GM21381 (cell line): ENCODE data around the gene ADARB2.

Experiments used
- ATAC-seq: cut with Tn5 transposase; IDR thresholded peaks from one replicate; pipeline ENCODE4 v1.9.1; 2021; ENCODE audit warnings: mild to moderate bottlenecking, moderate library complexity; ENCODE audit not compliant: unreplicated experiment

The ADARB2 gene

DNA sequence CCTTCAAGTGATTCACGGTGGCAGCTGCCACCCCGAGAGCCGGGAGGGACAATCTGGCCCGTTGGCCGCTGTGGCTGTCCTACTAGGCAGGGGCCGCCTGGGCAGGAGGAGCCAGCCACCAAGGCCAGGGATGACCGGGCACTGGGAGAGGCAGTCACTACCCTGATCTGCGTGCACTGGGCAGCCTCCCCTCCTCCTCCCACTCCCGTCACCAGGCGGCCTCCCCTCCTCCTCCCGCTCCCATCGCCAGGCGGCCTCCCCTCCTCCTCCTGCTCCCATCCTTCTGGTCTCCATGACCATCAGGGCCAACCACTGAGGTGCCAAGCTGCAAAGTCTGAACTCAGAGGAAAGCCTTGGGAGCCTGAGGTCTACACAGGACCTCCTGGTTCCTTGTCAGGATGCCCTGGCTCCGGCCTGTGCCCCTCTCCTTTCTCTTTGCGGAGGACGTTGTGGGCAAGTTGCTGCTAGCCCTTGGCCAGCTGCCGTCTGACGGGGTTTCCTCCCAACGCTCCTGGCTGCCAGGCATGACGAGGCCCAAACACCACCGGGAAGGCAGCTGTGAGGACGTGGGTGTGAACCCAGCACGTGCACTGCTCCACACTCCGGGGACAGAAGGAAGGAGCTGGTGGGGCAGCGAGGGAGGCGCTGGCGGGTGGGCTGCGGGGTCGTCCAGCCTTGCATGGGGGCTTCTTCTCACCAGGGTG is 550.0 kb downstream of the ADARB2 start:
- no peak for ATAC-seq

DNA sequence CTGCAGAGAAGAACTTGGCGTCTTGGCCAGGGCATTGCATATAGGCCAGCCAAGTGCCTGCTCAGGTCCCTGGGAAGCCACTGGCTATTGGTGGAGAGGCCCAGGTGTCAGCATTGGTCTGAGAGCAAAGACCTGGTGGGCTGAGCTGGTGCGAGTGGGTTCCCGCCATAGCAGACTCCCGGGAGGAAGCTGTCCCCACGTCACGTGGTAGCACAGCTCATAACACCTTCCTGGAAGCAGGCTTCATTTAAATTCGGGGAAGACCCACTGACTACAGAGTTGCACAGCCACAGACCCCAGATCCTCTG is 550.7 kb downstream of the ADARB2 start:
- ATAC-seq: no peak

DNA sequence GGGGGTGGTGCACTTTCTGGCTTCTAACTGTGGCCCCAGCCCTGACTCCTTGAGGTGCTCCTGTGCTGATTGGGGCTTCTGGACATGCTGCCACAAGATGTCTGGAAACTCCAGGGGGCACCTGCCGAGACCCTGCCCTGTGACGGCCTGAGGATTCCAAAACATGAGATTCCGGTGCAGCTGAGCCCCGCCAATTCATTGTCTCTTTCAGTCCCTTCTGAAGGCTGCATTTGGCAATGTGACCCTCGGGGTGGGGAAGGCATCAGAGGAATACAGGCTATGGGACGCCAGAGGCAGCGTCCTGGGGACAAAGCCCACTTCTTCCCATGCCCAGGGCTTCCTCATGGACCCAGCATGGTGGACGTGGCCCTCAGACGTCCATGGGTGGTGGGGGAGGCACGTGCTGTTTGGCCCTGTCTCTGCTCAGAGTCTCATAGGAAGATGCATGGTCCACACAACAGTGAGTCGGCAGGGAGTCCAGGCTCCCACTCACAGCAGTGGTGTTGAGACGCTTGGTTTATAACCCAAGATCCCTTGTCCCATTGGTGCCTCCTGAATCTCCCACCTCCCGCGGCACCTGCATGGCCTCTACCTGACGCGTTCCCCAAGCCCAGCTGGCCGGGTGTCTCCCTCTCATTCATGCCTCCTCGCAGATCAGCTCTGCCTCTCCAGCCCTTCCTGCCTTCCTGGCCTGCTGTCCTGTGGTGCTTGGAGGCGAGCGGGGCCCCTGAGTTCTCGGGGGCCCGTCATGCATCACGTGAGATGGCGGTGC is 551.2 kb downstream of the ADARB2 start:
- ATAC-seq: no peak

DNA sequence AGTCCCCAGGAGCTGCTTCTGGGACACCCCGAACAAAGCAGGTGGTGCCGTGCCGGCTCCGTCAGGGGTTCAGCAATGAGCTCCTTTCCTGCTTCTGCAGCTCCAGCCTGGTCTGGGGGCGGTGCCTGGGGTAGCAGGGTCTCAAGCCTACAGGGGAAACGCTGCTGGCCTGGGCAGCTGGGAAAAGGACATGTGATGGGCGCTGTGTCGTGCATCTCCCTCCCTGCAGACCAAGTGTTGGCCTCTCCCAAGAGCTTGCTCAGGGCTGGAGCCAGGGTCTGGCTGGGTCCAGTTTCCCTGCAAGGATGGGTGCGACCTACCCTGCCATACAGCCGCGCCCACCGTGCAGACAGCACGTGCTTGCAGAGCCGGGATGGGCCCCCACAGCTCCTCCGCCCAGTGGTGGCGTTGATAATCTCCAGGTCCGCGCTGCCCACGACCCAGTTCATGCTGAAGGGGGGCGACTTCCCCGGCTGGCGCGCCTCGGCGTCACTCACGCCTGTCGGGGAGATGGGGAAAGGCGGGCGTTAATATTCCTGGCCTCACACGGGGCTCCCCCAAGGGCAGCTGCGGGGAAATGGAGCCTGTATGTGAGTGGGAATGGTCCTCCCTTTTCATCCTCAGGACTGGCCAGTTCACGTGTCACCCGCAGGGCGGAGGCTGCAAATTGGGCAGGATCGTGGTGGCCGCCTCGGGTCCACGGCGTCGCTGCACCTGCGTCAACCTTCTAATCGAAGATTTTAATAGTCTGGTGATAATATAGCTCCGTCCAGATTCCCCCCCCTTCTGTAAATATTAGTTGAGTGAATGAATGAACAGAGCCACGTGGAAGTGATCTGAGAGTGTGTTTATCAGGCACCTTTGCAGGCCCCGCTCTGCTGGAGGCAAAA is 552.5 kb downstream of the ADARB2 start:
- ATAC-seq: no peak

DNA sequence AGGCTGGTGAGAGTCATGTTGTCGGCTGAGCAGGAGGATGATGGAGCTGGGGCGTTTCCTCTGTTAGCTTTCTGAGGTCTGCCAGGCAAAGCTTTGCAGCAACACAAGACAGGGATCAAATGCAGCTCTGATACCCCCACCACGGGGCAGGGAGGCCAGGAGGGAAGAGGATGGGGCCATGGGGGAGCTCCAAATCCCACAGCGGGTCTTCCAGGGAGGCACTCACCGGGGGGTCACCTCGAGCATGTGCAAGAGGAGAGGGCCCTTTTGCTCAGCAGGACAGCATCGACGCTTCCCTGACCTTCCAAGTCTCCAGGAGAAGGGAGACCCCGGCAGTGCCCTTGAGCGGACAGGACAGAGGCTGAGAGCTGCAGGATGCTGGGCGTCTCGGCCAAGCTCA is 553.6 kb downstream of the ADARB2 start:
- no peak for ATAC-seq

DNA sequence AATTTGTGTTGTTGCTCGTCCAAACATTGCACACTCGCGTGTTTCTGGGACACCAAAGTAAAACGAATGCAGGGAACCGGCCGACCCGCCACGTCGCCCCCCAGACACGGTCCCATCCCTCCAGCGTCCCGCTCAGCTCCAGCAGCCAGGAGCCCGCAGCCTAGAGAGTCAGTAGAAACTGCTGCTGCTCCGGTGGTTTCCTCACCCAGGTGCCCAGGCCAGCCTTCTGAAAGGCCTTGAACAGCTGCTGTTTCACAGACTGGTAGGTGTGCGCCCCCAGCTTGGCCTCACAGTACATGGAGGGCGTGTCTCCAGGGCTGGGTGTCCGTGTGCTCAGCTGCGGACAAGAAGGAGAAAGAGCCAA is 554.3 kb downstream of the ADARB2 start:
- no peak for ATAC-seq

DNA sequence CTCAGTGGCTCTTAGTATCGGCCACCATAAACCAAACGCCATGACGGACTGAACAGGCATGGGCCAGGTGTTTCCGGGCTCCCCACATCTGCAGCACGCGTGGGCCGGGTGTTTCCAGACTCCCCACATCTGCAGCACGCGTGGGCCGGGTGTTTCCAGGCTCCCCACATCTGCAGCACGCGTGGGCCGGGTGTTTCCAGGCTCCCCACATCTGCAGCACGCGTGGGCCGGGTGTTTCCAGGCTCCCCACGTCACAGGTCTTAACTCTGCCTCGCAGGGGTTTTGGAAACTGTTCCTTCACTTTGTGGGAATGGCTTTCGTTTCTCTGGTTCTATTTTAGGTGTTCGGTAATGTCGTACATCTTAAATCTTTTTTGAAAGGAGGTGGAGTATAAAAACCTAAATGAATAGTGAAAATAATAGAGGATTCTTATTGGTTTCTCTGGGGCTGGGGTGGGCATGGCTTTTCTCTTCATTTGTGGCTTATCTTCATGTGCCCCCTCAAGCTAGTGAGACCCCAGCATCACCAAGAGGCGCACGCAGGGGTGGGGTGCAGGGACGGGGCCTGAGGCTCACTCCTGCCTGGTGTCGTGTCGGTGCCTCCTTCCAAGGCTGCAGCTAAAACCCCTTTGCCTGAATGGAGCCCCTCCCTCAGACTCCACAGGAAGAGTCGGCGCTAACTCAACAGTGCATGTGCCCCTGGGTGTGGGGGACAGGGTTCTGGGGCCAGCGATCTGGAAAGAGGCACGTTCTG is 554.9 kb downstream of the ADARB2 start:
- ATAC-seq: no peak

DNA sequence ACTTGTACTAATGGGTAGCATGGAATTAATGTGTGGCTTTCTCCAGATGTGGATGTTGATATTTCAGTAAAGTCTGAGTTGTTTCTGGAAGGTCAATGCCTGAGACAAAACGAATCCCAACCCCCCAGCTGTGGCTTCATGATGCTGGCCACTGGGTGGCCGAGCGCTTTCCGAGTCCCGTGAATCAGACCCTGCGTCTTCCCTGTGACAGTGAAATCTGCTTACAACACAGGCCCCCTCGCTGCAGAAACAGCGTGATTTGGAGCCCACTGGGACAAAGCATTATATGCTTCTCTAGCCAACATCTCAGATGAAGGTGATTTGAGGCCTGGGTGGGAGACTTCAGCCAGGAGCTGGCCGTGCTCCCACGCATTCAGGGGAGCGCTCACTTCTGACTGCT is 556.5 kb downstream of the ADARB2 start:
- ATAC-seq: no peak

DNA sequence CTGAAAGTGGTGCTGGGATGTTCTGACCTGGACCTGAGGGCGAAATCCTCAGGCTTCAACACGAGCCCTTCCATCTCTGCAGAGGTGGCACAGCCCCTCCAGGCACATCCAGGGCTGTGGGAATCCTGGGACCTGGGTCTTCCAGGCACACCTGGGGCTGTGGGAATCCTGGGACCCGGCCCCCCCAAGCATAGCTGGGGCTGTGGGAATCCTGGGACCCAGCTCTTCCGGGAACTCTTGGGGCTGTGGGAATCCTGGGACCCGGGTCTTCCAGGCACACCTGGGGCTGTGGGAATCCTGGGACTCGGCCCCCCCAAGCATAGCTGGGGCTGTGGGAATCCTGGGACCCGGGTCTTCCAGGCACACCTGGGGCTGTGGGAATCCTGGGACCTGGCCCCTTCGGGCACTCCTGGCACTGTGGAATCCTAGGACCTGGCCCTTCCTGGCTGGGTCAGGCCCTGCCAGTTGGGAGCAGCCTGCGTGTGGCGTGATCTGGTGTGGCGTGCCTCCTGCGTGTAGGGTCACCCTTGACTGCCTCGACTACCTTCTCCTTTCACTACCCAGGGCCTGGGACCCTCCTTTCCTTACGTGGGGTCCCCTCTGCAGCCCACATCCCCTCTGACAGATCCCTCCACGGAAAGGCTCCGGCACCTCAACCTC is 557.1 kb downstream of the ADARB2 start:
- ATAC-seq: no peak

DNA sequence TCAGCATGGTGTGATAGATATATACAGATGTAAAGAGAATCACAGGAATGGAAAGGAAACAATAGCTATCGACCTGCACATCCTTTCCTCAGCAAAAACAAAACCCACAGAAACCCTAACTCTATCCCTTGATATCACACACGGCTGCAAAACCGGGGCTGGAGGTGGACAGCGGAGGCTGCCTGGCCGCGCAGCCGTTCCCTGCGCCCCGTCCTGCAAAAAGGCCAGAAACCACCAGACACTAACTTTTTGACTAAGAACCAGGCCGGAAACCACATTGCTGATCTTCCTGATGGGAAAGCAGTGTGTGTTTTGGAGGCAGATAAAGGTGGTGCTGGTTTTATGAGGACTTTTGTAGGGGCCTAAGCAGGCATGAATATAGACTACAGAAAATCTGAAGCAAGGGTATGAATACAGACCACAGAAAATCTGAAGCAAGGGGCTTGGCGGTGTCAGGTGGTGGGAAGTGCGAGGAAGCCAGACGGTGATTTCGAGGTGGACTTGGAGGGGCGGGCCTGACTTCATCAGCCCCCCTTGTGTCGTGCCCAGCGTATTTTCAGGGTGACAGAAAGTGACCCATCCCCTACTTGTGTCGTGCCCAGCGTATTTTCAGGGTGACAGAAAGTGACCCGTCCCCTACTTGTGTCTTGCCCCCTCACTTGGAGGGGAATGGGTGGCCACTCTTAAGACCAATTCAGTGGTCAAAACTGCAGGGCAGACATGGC is 557.8 kb downstream of the ADARB2 start:
- no peak for ATAC-seq

DNA sequence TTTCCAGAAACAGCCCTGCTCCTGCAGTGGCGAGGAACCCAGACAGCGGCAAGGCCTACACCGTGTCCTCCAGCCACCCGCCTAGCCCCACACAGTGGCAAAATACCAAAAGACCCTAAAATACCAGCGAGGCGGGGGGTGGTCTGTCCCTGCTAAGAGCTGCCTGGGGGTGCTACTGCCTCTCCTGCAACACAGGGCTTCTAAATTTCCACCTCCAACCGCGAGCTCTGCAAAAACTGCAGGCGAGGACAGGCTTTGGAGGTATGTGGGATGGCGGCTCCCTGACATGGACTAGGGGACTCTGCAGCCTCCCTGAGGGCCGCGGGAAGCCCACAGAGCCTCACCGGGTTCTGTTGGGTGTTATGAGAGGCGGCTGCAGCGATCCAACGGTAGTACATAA is 558.8 kb downstream of the ADARB2 start:
- ATAC-seq: no peak

DNA sequence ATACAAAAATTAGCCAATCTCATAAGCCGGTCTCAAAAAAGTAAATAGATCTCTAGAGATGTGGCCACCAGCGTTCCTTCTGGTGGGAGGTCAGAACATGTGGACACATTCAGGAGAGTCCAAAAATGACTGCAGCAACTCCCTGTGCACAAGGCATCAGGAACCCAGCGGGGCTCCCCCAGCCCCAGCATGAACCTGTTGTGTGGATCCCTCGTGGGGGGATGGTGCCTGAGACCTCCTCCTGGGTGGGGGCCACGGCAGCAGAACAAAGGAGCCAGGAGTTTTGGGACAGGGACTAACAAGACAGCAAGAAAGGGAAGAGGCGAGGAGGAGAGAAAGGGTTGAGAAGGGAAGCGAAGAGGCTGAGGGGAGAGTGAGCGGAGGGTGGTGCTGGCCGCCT is 559.4 kb downstream of the ADARB2 start:
- no peak for ATAC-seq

DNA sequence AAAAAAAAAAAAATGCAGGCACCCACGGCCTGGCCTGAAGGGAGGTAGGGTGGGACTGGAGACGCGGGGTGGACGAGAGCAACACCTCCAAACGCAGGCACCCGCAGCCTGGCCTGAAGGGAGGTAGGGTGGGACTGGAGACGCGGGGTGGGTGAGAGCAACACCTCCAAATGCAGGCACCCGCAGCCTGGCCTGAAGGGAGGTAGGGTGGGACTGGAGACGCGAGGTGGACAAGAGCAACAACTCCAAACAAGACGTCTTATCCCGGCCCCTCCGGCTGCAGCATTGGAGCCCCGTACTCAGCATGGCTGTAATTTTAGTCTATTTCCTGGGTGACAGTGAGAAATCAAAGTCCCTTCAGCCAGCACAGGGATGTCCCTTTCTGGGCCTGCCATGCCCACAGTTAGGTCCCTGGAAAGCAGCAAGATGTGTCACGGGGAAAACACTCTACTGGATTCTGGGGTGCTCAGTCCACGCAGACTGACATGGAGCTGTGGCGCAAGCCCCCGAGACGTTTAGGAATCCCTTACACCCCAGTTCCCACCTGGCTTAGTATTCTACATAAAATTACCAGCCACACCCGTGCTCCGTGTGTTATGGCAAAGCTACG is 561.3 kb downstream of the ADARB2 start:
- no peak for ATAC-seq

DNA sequence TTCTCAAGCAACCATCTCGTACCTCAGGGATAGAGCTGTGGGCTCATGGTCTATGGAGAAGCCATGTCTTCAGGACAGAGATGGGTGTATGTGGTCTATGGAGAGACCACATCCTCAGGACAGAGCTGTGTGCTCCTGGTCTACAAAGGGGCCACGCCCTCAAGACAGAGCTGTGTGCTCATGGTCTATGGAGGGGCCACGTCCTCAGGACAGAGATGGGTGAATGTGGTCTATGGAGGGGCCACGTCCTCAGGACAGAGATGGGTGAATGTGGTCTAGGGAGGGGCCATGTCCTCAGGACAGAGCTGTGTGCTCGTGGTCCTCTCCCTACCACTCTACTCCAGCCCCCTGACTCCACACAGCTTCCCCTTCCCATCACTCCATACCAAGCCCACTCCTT is 563.3 kb downstream of the ADARB2 start:
- no peak for ATAC-seq

DNA sequence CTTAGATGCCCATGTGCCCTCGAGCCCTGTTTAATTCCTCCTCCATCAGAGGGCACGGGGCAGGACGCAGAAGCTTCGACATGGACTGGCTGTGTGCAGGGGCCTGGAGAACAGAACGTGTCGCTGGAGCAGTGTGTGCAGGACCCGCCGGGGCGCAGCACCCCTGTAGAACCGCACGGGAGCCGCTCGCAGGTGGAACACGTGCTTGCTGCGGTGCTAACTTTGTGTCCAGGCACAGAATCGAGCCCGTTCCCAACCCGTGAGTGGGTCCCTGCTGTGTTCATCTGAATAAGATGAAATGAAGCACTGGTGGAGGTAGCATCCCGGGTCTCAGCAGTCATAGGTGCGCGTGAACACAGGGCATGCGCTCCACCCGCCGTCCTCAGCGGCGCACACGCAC is 564.2 kb downstream of the ADARB2 start:
- ATAC-seq: no peak

DNA sequence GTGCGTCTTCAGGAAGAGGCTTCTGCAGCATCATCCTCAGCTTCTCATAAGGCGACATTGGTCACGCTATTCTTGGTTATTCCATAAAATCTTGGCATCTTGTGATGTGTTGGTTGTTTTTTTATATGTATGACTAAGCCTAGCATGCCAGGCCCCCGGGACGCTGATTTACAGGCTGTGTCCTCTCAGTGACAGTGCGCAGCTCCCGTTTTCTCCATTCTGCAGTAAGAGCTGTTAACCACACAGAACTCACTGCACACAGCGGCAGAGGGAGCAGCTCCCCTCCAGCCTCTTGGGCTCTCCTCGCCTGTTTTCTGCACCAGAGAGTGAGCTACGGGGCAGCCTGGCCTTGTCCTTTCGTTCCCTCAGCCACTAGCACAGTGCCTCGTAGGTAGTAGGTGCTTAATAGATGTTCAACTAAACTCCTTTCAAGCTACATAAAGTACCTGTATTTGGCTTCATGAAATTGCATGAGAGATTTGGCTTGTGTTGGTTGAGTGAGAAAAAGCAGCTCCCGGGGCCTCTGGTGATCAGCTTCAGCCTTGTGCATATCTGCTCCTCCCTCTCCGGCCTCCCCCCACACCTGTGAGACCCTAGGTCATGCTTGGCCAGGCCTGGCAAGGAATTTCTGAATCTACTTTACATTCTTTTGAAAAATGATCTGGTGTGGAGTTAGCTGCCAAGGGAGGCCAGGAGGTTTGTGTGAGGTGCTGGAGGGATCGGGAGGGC is 564.9 kb downstream of the ADARB2 start:
- no peak for ATAC-seq

DNA sequence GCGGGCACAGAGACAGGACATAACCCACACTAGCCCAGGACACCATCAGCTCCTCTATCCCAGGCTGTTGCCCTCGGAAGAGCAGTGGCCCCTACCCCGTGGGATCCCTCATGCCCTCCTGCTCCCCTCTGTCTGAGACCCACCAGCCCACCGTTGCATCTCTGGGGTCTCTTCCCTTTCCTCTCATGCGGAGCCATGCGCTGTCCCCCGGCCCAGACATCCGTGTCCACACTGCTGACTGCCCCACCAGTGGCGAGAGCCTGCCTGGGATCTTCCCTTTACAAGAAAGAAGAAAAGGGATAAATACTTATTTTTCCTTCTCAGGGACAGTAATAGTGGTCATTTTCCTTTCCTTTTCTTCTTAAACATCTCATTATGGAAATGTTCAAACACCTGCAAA is 565.7 kb downstream of the ADARB2 start:
- no peak for ATAC-seq

DNA sequence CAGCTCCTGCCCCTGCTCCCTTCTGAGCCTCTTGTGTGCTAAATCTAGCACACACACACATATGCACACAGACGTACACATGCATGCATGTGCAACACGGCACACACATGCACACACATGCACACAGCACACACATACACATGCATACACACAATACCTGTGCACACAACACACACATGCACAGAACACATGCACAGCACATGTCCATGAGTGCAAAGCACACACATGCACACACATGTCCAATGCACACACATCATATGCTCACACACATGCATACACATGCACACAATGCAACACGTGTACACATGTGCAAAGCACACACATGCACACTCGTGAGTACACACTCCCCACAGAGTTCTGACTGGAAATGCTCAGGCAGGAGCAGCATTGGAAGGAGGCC is 566.1 kb downstream of the ADARB2 start:
- no peak for ATAC-seq

DNA sequence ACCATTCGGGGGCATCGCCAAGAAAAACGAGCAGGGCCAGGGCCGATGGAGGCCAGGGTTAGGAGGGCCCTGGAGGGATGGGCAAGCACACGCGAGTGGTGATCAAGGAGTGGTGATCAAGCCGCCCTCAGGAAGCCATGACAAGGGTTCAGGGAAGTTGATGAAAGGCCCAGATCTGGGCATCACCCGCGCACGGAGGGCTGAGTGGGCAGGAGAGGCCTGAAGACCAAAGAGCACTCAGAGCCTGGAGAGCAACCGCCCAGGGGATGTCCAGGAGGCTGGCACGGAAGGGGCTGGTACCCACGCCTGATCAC is 566.5 kb downstream of the ADARB2 start:
- ATAC-seq: no peak
